ENCODE data around the gene MYADML2. TPM values are rescaled to one million over a fixed set of nuclear protein-coding genes. Genes with fewer than 3 reads are reported as not detected.

The MYADML2 gene
- total RNA-seq, 1 experiment from 2014 or later, result 0.22 TPM

DNA sequence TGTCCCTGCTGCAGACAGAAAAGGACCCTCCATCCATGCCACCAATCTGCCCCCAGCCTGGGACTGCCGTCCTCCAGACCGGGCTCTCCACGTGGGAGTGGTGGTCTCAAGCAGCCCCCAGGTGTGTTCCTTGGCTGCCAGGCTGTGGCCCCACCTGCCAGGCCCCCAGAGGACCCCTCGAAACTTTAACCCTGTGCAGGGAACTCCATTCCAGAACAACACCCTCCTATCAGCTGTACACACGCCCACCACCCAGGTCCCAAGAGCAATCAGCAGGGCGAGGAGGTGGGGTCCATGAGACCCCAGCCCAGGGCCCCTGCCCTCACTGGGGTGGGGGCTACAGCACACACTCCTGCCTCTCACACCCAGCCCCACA, 11.3 kb downstream of the MYADML2 start:
- Histone ChIP-seq H3K79me1 (ENCODE audit: insufficient read depth, low read depth, low read length, poor library complexity, severe bottlenecking) (peaks cover 3% of the 10 kb centered on the region), H3K4ac (ENCODE audit: low read depth, low read length) (no peak overlapping the region), H2BK120ac (ENCODE audit: low read depth, low read length, poor library complexity, severe bottlenecking) (no peak overlapping the region), H3K14ac (ENCODE audit: insufficient read depth, low read length) (no peak overlapping the region), H2BK5ac (ENCODE audit: insufficient read length, low read length) (no peak overlapping the region), H4K8ac (replicated peaks; ENCODE audit: insufficient read length, low read depth, low read length) (no peak overlapping the region), H2BK20ac (ENCODE audit: low read depth, low read length, poor library complexity, severe bottlenecking) (no peak overlapping the region), H3K27ac (ENCODE audit: insufficient read length, low read depth, low read length) (no peak overlapping the region), H2AFZ (ENCODE audit: low read length) (no peak overlapping the region), H4K20me1 (ENCODE audit: control insufficient read depth, insufficient read depth, insufficient read length) (peaks cover 4% of the 10 kb centered on the region), H3K23me2 (ENCODE audit: insufficient read length, low read depth, low read length, poor library complexity, severe bottlenecking) (peaks cover 4% of the 10 kb centered on the region), H4K91ac (ENCODE audit: insufficient read length, low read depth, low read length) (no peak overlapping the region), H3T11ph (ENCODE audit: low read length) (no peak overlapping the region), H3K23ac (ENCODE audit: insufficient read length, low read depth, low read length) (no peak overlapping the region), H2AK5ac (ENCODE audit: insufficient read length, low read length) (no peak overlapping the region), H3K27me3 (ENCODE audit: insufficient read depth, low read length) (no peaks in the 10 kb centered on the region; the same call in 1 of the 2 replicates), H3K4me2 (ENCODE audit: insufficient read depth, insufficient read length, low read length) (no peak overlapping the region), H2BK15ac (ENCODE audit: low read depth, low read length) (no peak overlapping the region), H3K56ac (ENCODE audit: insufficient read length, low read depth, low read length) (no peak overlapping the region), H3K79me2 (ENCODE audit: insufficient read depth, low read length) (peaks cover 2% of the 10 kb centered on the region; the same call in 1 of the 2 replicates), H3K9ac (ENCODE audit: extremely low read depth, insufficient read length, low read length) (no peak overlapping the region), H4K5ac (ENCODE audit: insufficient read length, low read depth, low read length) (no peak overlapping the region), H2BK12ac (ENCODE audit: insufficient read length, low read depth, low read length) (no peak overlapping the region), H3K9me3 (ENCODE audit: control insufficient read depth, low read depth, low read length) (no peaks in the 10 kb centered on the region), H3K4me1 (ENCODE audit: insufficient read depth, low read length) (no peaks in the 10 kb centered on the region), H3K18ac (ENCODE audit: insufficient read length, low read depth, low read length) (no peak overlapping the region)
- H3K36me3 Mint-ChIP-seq (ENCODE audit: insufficient read depth in 1 of 3, low read depth in 3 of 3), result peaks cover 3 to 32% (median 21%) of the 10 kb centered on the region in 3 experiments; a peak in 6 of 7 replicates
- peak overlapping the region; percentile 80 to 96 for H3K4me3 Mint-ChIP-seq
- peaks cover 0 to 19% of the 10 kb centered on the region in 2 experiments; a peak in 2 of 4 replicates for H3K4me1 Mint-ChIP-seq
- DNase-seq, result no peak
- H3K27ac Mint-ChIP-seq, result no peak overlapping the region
- WGBS (ENCODE audit: extremely low coverage, insufficient read length, low lambda C conversion rate), result no CpG with 5 or more reads among the region's 6 CpGs
- H3K9me3 Mint-ChIP-seq, result no peaks in the 10 kb centered on the region
- H3K27me3 Mint-ChIP-seq (ENCODE audit: low read depth), result peaks cover 37% of the 10 kb centered on the region
- TF ChIP-seq, protein P1, sequence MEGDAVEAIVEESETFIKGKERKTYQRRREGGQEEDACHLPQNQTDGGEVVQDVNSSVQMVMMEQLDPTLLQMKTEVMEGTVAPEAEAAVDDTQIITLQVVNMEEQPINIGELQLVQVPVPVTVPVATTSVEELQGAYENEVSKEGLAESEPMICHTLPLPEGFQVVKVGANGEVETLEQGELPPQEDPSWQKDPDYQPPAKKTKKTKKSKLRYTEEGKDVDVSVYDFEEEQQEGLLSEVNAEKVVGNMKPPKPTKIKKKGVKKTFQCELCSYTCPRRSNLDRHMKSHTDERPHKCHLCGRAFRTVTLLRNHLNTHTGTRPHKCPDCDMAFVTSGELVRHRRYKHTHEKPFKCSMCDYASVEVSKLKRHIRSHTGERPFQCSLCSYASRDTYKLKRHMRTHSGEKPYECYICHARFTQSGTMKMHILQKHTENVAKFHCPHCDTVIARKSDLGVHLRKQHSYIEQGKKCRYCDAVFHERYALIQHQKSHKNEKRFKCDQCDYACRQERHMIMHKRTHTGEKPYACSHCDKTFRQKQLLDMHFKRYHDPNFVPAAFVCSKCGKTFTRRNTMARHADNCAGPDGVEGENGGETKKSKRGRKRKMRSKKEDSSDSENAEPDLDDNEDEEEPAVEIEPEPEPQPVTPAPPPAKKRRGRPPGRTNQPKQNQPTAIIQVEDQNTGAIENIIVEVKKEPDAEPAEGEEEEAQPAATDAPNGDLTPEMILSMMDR (conservative IDR thresholded peaks at IDR 0.05), result no peak

Data from H9 (cell line).